ENCODE results near the gene DYRK1A.

DYRK1A gene

GRCh38 chr21:37473491-37473890 is 106.9 kb downstream of the DYRK1A start:
- Histone ChIP-seq H3K18ac (ENCODE audit: low read length) (no peak overlapping the region), H2AFZ (ENCODE audit: low read length) (no peak overlapping the region), H3K4me2 (ENCODE audit: insufficient read depth, low read length, poor library complexity, severe bottlenecking) (no peak overlapping the region), H3K36me3 (replicated peaks in 1 of 2; ENCODE audit: control insufficient read depth in 2 of 2, insufficient read depth in 2 of 2, low read length in 2 of 2) (peaks cover 6 to 80% of the 10 kb centered on the region in 2 donors), H4K8ac (ENCODE audit: low read depth, low read length) (no peak overlapping the region), H3K14ac (ENCODE audit: low read length) (no peak overlapping the region), H3K4me3 (ENCODE audit: low read length in 2 of 2) (no peak overlapping the region), H3K27me3 (ENCODE audit: control insufficient read depth in 3 of 3, insufficient read depth in 3 of 3, low read depth in 1 of 3, low read length in 3 of 3) (no peaks in the 10 kb centered on the region), H3K9ac (ENCODE audit: low read depth, low read length, poor library complexity) (no peak overlapping the region), H2BK12ac (ENCODE audit: low read length) (no peak overlapping the region), H3K4me1 (ENCODE audit: control insufficient read depth in 2 of 2, insufficient read depth in 1 of 2, low read depth in 1 of 2, low read length in 2 of 2) (no peaks in the 10 kb centered on the region), H4K91ac (ENCODE audit: low read depth, low read length, poor library complexity) (no peak overlapping the region), H3K79me1 (ENCODE audit: low read depth, low read length) (peaks cover 3% of the 10 kb centered on the region), H3K27ac (replicated peaks; ENCODE audit: low read length) (no peak overlapping the region), H3K23ac (ENCODE audit: low read depth, low read length, poor library complexity) (no peak overlapping the region), H2BK120ac (ENCODE audit: low read depth, low read length) (no peak overlapping the region), H2BK15ac (ENCODE audit: low read length) (no peak overlapping the region), H2AK5ac (ENCODE audit: low read depth, low read length) (no peak overlapping the region), H3K9me3 (replicated peaks in 1 of 2; ENCODE audit: control insufficient read depth in 2 of 2, insufficient read depth in 1 of 2, low read depth in 1 of 2, low read length in 2 of 2) (peaks cover 0 to 11% of the 10 kb centered on the region in 2 donors), H3K4ac (ENCODE audit: low read length) (no peak overlapping the region), H2BK5ac (ENCODE audit: low read length) (no peak overlapping the region)
- WGBS, 2 donors (ENCODE audit: extremely low coverage in 2 of 2, insufficient read length in 2 of 2, insufficient replicate concordance in 1 of 2) = 100% methylated on average over 1 of the region's 6 CpGs; no CpG with 5 or more reads in 1 of the 2 donors
- no peak for DNase-seq (ENCODE audit: low spot score)

- WGBS, 2 donors (ENCODE audit: extremely low coverage in 2 of 2, insufficient read length in 2 of 2, insufficient replicate concordance in 1 of 2) = no CpG with 5 or more reads among the region's 3 CpGs
- Histone ChIP-seq H3K9me3 (replicated peaks in 1 of 2; ENCODE audit: control insufficient read depth in 2 of 2, insufficient read depth in 1 of 2, low read depth in 1 of 2, low read length in 2 of 2) (peaks cover 0 to 5% of the 10 kb centered on the region in 2 donors), H3K4ac (ENCODE audit: low read length) (no peak overlapping the region), H3K9ac (ENCODE audit: low read depth, low read length, poor library complexity) (no peak overlapping the region), H2AFZ (ENCODE audit: low read length) (no peak overlapping the region), H4K91ac (ENCODE audit: low read depth, low read length, poor library complexity) (no peak overlapping the region), H3K4me1 (ENCODE audit: control insufficient read depth in 2 of 2, insufficient read depth in 1 of 2, low read depth in 1 of 2, low read length in 2 of 2) (no peaks in the 10 kb centered on the region), H2AK5ac (ENCODE audit: low read depth, low read length) (no peak overlapping the region), H3K27me3 (ENCODE audit: control insufficient read depth in 3 of 3, insufficient read depth in 3 of 3, low read depth in 1 of 3, low read length in 3 of 3) (no peaks in the 10 kb centered on the region), H2BK120ac (ENCODE audit: low read depth, low read length) (no peak overlapping the region), H3K79me1 (ENCODE audit: low read depth, low read length) (peaks cover 3% of the 10 kb centered on the region), H3K4me3 (ENCODE audit: low read length in 2 of 2) (no peak overlapping the region), H3K4me2 (ENCODE audit: insufficient read depth, low read length, poor library complexity, severe bottlenecking) (no peak overlapping the region), H2BK15ac (ENCODE audit: low read length) (no peak overlapping the region), H3K18ac (ENCODE audit: low read length) (no peak overlapping the region), H2BK12ac (ENCODE audit: low read length) (no peak overlapping the region), H3K36me3 (replicated peaks in 1 of 2; ENCODE audit: control insufficient read depth in 2 of 2, insufficient read depth in 2 of 2, low read length in 2 of 2) (peaks cover 6 to 80% of the 10 kb centered on the region in 2 donors), H3K23ac (ENCODE audit: low read depth, low read length, poor library complexity) (no peak overlapping the region), H3K27ac (replicated peaks; ENCODE audit: low read length) (no peak overlapping the region), H2BK5ac (ENCODE audit: low read length) (no peak overlapping the region), H3K14ac (ENCODE audit: low read length) (no peak overlapping the region), H4K8ac (ENCODE audit: low read depth, low read length) (no peak overlapping the region)
- DNase-seq (ENCODE audit: low spot score) = no peak
Observed at GRCh38 chr21:37474342-37474741, 107.8 kb downstream of the DYRK1A start.

DNA sequence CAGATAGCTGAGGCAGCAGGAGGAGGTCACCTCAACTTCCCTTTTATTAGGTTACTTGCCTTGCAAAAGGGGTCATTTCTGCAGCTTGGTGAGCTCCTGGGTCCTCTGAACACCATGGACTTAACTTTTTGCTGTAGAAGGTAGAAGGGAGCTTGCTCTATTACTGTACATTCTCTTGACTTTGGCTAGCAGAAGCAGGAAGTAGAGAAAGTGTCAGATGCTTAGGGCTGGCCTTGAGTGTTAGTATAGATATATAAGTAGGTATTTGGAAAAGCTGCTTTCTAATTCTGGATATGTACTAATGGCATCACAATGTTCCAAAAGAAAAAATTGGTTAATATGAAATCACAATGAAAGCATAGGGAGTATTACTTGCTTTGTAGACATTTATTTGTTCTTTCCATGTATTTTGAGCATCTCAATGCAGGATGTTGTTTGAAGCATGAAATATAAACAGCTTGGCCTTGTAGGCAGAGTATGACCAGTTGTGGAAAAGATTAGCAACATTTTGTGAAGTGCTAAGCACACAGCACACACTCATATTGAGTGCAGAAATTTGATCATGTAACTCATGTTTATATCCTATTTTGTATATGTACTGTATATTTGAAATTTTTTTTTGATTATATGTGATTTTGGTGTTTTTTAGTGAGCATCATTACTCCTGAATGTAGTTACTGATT is 108.8 kb downstream of the DYRK1A start:
- Histone ChIP-seq H3K4me3 (ENCODE audit: low read length in 2 of 2) (no peak overlapping the region), H4K91ac (ENCODE audit: low read depth, low read length, poor library complexity) (no peak overlapping the region), H3K23ac (ENCODE audit: low read depth, low read length, poor library complexity) (no peak overlapping the region), H3K9ac (ENCODE audit: low read depth, low read length, poor library complexity) (no peak overlapping the region), H3K4me2 (ENCODE audit: insufficient read depth, low read length, poor library complexity, severe bottlenecking) (no peak overlapping the region), H3K27me3 (ENCODE audit: control insufficient read depth in 3 of 3, insufficient read depth in 3 of 3, low read depth in 1 of 3, low read length in 3 of 3) (no peaks in the 10 kb centered on the region), H3K18ac (ENCODE audit: low read length) (no peak overlapping the region), H2AFZ (ENCODE audit: low read length) (no peak overlapping the region), H2BK5ac (ENCODE audit: low read length) (no peak overlapping the region), H4K8ac (ENCODE audit: low read depth, low read length) (no peak overlapping the region), H2BK15ac (ENCODE audit: low read length) (no peak overlapping the region), H2BK12ac (ENCODE audit: low read length) (no peak overlapping the region), H3K4ac (ENCODE audit: low read length) (no peak overlapping the region), H3K36me3 (replicated peaks in 1 of 2; ENCODE audit: control insufficient read depth in 2 of 2, insufficient read depth in 2 of 2, low read length in 2 of 2) (peaks cover 4 to 85% of the 10 kb centered on the region in 2 donors), H3K4me1 (ENCODE audit: control insufficient read depth in 2 of 2, insufficient read depth in 1 of 2, low read depth in 1 of 2, low read length in 2 of 2) (no peaks in the 10 kb centered on the region), H3K14ac (ENCODE audit: low read length) (no peak overlapping the region), H2AK5ac (ENCODE audit: low read depth, low read length) (no peak overlapping the region), H2BK120ac (ENCODE audit: low read depth, low read length) (no peak overlapping the region), H3K79me1 (ENCODE audit: low read depth, low read length) (peaks cover 3% of the 10 kb centered on the region), H3K9me3 (replicated peaks in 1 of 2; ENCODE audit: control insufficient read depth in 2 of 2, insufficient read depth in 1 of 2, low read depth in 1 of 2, low read length in 2 of 2) (peaks cover 0 to 2% of the 10 kb centered on the region in 2 donors), H3K27ac (replicated peaks; ENCODE audit: low read length) (no peak overlapping the region)
- no peak for DNase-seq (ENCODE audit: low spot score)

DNA sequence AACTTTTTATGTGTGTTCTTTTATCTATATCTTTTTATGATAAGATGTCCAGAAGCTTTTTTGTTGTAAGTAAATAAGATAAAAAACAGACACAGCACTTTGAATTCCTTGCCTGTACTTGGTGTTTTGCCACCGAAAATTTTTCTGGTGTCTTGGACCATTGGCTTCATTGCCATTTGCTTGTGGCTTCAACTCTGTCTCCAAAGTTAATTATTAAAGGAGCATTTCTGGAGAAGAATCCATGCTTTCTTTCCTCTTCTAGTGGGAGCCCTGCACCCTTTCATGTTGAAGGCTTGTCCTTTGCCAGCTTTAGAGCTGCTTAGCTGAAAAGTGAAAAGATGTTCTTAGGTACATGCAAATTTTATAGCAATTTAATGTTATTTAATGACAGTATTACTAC is 112.2 kb downstream of the DYRK1A start:
- no peak overlapping the region for H3K9ac ChIP-seq (ENCODE audit: low read depth, low read length, poor library complexity)
- H3K4ac ChIP-seq (ENCODE audit: low read length) = no peak overlapping the region
- H3K27me3 ChIP-seq (ENCODE audit: control insufficient read depth in 3 of 3, insufficient read depth in 3 of 3, low read depth in 1 of 3, low read length in 3 of 3) = no peaks in the 10 kb centered on the region
- no peak overlapping the region for H2AFZ ChIP-seq (ENCODE audit: low read length)
- H3K14ac ChIP-seq (ENCODE audit: low read length) = no peak overlapping the region
- no CpG with 5 or more reads among the region's 1 CpG for WGBS, 2 donors (ENCODE audit: extremely low coverage in 2 of 2, insufficient read length in 2 of 2, insufficient replicate concordance in 1 of 2)
- peaks cover 3 to 88% of the 10 kb centered on the region in 2 donors for H3K36me3 ChIP-seq (replicated peaks in 1 of 2; ENCODE audit: control insufficient read depth in 2 of 2, insufficient read depth in 2 of 2, low read length in 2 of 2)
- peaks cover 0 to 3% of the 10 kb centered on the region in 2 donors for H3K4me1 ChIP-seq (ENCODE audit: control insufficient read depth in 2 of 2, insufficient read depth in 1 of 2, low read depth in 1 of 2, low read length in 2 of 2)
- no peaks in the 10 kb centered on the region for H3K9me3 ChIP-seq (replicated peaks in 1 of 2; ENCODE audit: control insufficient read depth in 2 of 2, insufficient read depth in 1 of 2, low read depth in 1 of 2, low read length in 2 of 2)
- H2BK5ac ChIP-seq (ENCODE audit: low read length) = no peak overlapping the region
- no peak overlapping the region for H2AK5ac ChIP-seq (ENCODE audit: low read depth, low read length)
- no peak overlapping the region for H3K27ac ChIP-seq (replicated peaks; ENCODE audit: low read length)
- no peak overlapping the region for H2BK120ac ChIP-seq (ENCODE audit: low read depth, low read length)
- no peak overlapping the region for H2BK12ac ChIP-seq (ENCODE audit: low read length)
- no peak overlapping the region for H3K4me3 ChIP-seq (ENCODE audit: low read length in 2 of 2)
- no peak overlapping the region for H3K18ac ChIP-seq (ENCODE audit: low read length)
- H3K4me2 ChIP-seq (ENCODE audit: insufficient read depth, low read length, poor library complexity, severe bottlenecking) = no peak overlapping the region
- H3K79me1 ChIP-seq (ENCODE audit: low read depth, low read length) = peaks cover 3% of the 10 kb centered on the region
- H4K91ac ChIP-seq (ENCODE audit: low read depth, low read length, poor library complexity) = no peak overlapping the region
- no peak for DNase-seq (ENCODE audit: low spot score)
- H4K8ac ChIP-seq (ENCODE audit: low read depth, low read length) = no peak overlapping the region
- H2BK15ac ChIP-seq (ENCODE audit: low read length) = no peak overlapping the region
- H3K23ac ChIP-seq (ENCODE audit: low read depth, low read length, poor library complexity) = no peak overlapping the region

Measured in neuronal stem cell (in vitro differentiated cells).